H9 (cell line): ENCODE data around the gene FALEC. TPM values are rescaled to one million over a fixed set of nuclear protein-coding genes. Genes with fewer than 3 reads are reported as not detected.

Source experiments
- DNase-seq: peaks from one replicate; pipeline ENCODE4 v3.0.0-alpha.2; 2017
- H2AFZ ChIP-seq: one replicate; pipeline ENCODE4 v1.6.1; 2013; ENCODE audit warnings: mild to moderate bottlenecking, low read length, control low read depth, moderate library complexity
- H2AK5ac ChIP-seq: 2 replicates; pipeline ENCODE4 v1.6.1; 2013; ENCODE audit warnings: low read length, control low read depth, mixed read lengths; ENCODE audit not compliant: insufficient read length
- H2BK120ac ChIP-seq: one replicate; pipeline ENCODE4 v1.6.1; 2013; ENCODE audit warnings: low read depth, mild to moderate bottlenecking, low read length, control low read depth, inconsistent platforms; ENCODE audit not compliant: poor library complexity, severe bottlenecking
- H2BK12ac ChIP-seq: 2 replicates; pipeline ENCODE4 v1.6.1; 2013; ENCODE audit warnings: low read length, control low read depth, mixed read lengths, low read depth; ENCODE audit not compliant: insufficient read length
- H2BK15ac ChIP-seq: 2 replicates; pipeline ENCODE4 v1.6.1; 2013; ENCODE audit warnings: low read depth, low read length, control low read depth
- H2BK20ac ChIP-seq: one replicate; pipeline ENCODE4 v1.6.1; 2013; ENCODE audit warnings: low read depth, mild to moderate bottlenecking, low read length, control low read depth, inconsistent platforms; ENCODE audit not compliant: poor library complexity, severe bottlenecking
- H2BK5ac ChIP-seq: 2 replicates; pipeline ENCODE4 v1.6.1; 2013; ENCODE audit warnings: low read length, control low read depth, mixed read lengths; ENCODE audit not compliant: insufficient read length
- H3K14ac ChIP-seq: 2 replicates; pipeline ENCODE4 v1.6.1; 2013; ENCODE audit warnings: low read length, control low read depth; ENCODE audit not compliant: insufficient read depth
- H3K18ac ChIP-seq: 2 replicates; pipeline ENCODE4 v1.6.1; 2013; ENCODE audit warnings: low read depth, mild to moderate bottlenecking, mixed read lengths, low read length, control low read depth; ENCODE audit not compliant: insufficient read length
- H3K23ac ChIP-seq: 2 replicates; pipeline ENCODE4 v1.6.1; 2013; ENCODE audit warnings: low read length, control low read depth, mixed read lengths, low read depth; ENCODE audit not compliant: insufficient read length
- H3K23me2 ChIP-seq: 2 replicates; pipeline ENCODE4 v1.6.1; 2013; ENCODE audit warnings: low read depth, mild to moderate bottlenecking, mixed read lengths, low read length, control low read depth; ENCODE audit not compliant: insufficient read length, poor library complexity, severe bottlenecking
- H3K27ac ChIP-seq: 2 replicates; pipeline ENCODE4 v1.5.1; 2013; ENCODE audit warnings: low read length, control low read depth, mixed read lengths, low read depth; ENCODE audit not compliant: insufficient read length
- H3K27me3 ChIP-seq: 2 replicates; pipeline ENCODE4 v1.6.1; 2013; ENCODE audit warnings: low read length, control low read depth, inconsistent platforms; ENCODE audit not compliant: insufficient read depth
- H3K4ac ChIP-seq: 2 replicates; pipeline ENCODE4 v1.6.1; 2013; ENCODE audit warnings: low read depth, mild to moderate bottlenecking, control low read depth, inconsistent platforms, low read length, moderate library complexity
- H3K4me1 ChIP-seq: 2 replicates; pipeline ENCODE4 v1.6.1; 2013; ENCODE audit warnings: low read length, control low read depth, inconsistent platforms; ENCODE audit not compliant: insufficient read depth
- H3K4me2 ChIP-seq: 2 replicates; pipeline ENCODE4 v1.6.1; 2013; ENCODE audit warnings: low read length, control low read depth, mixed read lengths; ENCODE audit not compliant: insufficient read length, insufficient read depth
- H3K56ac ChIP-seq: 2 replicates; pipeline ENCODE4 v1.6.1; 2013; ENCODE audit warnings: low read depth, mild to moderate bottlenecking, mixed read lengths, low read length, control low read depth; ENCODE audit not compliant: insufficient read length
- H3K79me1 ChIP-seq: 2 replicates; pipeline ENCODE4 v1.6.1; 2013; ENCODE audit warnings: low read depth, mild to moderate bottlenecking, moderate library complexity, low read length, control low read depth, inconsistent platforms; ENCODE audit not compliant: insufficient read depth, poor library complexity, severe bottlenecking
- H3K79me2 ChIP-seq: 2 replicates; pipeline ENCODE4 v1.6.1; 2013; ENCODE audit warnings: low read length, control low read depth, inconsistent platforms; ENCODE audit not compliant: insufficient read depth
- H3K9ac ChIP-seq: 2 replicates; pipeline ENCODE4 v1.6.1; 2013; ENCODE audit warnings: low read length, control low read depth, mixed read lengths; ENCODE audit not compliant: insufficient read length; ENCODE audit errors: extremely low read depth
- H3K9me3 ChIP-seq: one replicate; pipeline ENCODE4 v1.6.1; 2013; ENCODE audit warnings: low read depth, low read length, inconsistent platforms; ENCODE audit not compliant: control insufficient read depth
- H3T11ph ChIP-seq: one replicate; pipeline ENCODE4 v1.6.1; 2013; ENCODE audit warnings: mild to moderate bottlenecking, low read length, control low read depth, inconsistent platforms
- H4K20me1 ChIP-seq: one replicate; pipeline ENCODE4 v1.6.1; 2013; ENCODE audit not compliant: control insufficient read depth, insufficient read length, insufficient read depth
- H4K5ac ChIP-seq: 2 replicates; pipeline ENCODE4 v1.6.1; 2013; ENCODE audit warnings: low read depth, mild to moderate bottlenecking, mixed read lengths, low read length, control low read depth; ENCODE audit not compliant: insufficient read length
- H4K8ac ChIP-seq: replicated peaks from 2 replicates; pipeline ENCODE4 v1.6.1; 2013; ENCODE audit warnings: low read length, control low read depth, mixed read lengths, low read depth; ENCODE audit not compliant: insufficient read length
- H4K91ac ChIP-seq: 2 replicates; pipeline ENCODE4 v1.6.1; 2013; ENCODE audit warnings: low read depth, mild to moderate bottlenecking, moderate library complexity, mixed read lengths, low read length, control low read depth; ENCODE audit not compliant: insufficient read length
- H3K27ac Mint-ChIP-seq, 3 experiments: 2 replicates in 2 of 3; 3 replicates in 1 of 3; pipeline ENCODE4 v1.8.0; 2020 to 2021; ENCODE audit warnings: mixed read lengths in 3 of 3, mild to moderate bottlenecking in 1 of 3, moderate library complexity in 1 of 3
- H3K27me3 Mint-ChIP-seq: 2 replicates; pipeline ENCODE4 v1.8.0; 2021; ENCODE audit warnings: low read depth, mild to moderate bottlenecking, moderate library complexity, mixed read lengths
- H3K36me3 Mint-ChIP-seq, 3 experiments: 2 replicates in 2 of 3; 3 replicates in 1 of 3; pipeline ENCODE4 v1.8.0; 2020 to 2021; ENCODE audit warnings: low read depth in 3 of 3, mixed read lengths in 3 of 3; ENCODE audit not compliant: insufficient read depth in 1 of 3
- H3K4me1 Mint-ChIP-seq, 2 experiments: 2 replicates each; pipeline ENCODE4 v1.8.0; 2020; ENCODE audit warnings: mixed read lengths in 2 of 2
- H3K4me3 Mint-ChIP-seq, 2 experiments: 2 replicates in 1 of 2; 3 replicates in 1 of 2; pipeline ENCODE4 v1.8.0; 2020 to 2021; ENCODE audit warnings: mild to moderate bottlenecking in 2 of 2, mixed read lengths in 2 of 2, moderate library complexity in 1 of 2
- H3K9me3 Mint-ChIP-seq, 2 experiments: 2 replicates in 1 of 2; 3 replicates in 1 of 2; pipeline ENCODE4 v1.8.0; 2020; ENCODE audit warnings: mild to moderate bottlenecking in 2 of 2, mixed read lengths in 2 of 2, moderate library complexity in 1 of 2
- CTCF ChIP-seq: fragments of 200-600 bp; sonication (generic); conservative IDR thresholded peaks from 3 replicates; pipeline ENCODE4 v1.8.0; 2021; ENCODE audit warnings: antibody characterized with exemption, mild to moderate bottlenecking
- WGBS: extraction: QIAGEN DNeasy Blood & Tissue Kit; methylation state at CpG from one replicate; pipeline ENCODE4 v1.1.7; 2013; ENCODE audit warnings: missing lambda C conversion rate, low lambda C conversion rate, mixed read lengths; ENCODE audit not compliant: insufficient read length; ENCODE audit errors: extremely low coverage; 5-methylcytosine and 5-hydroxymethylcytosine counted together
- total RNA-seq: library from RNA; stranded (reverse); gene quantifications from 2 replicates; pipeline ENCODE4 v1.2.1, GENCODE V29; 2021

Gene FALEC
- total RNA-seq, 1 experiment from 2014 or later: not detected

- DNase-seq: peak; percentile 88
- Histone ChIP-seq H2AK5ac (no peak overlapping the region), H3K4ac (no peak overlapping the region), H3K18ac (no peak overlapping the region), H3K9me3 (no peaks in the 10 kb centered on the region), H3K14ac (no peak overlapping the region), H3K79me1 (no peaks in the 10 kb centered on the region), H3K23me2 (peaks cover 11% of the 10 kb centered on the region), H2BK5ac (no peak overlapping the region), H3K4me1 (peaks cover 7% of the 10 kb centered on the region; the same call in 1 of the 2 replicates), H3T11ph (no peak overlapping the region), H3K56ac (no peak overlapping the region), H2BK12ac (no peak overlapping the region), H3K27me3 (no peaks in the 10 kb centered on the region), H3K27ac (no peak overlapping the region), H2BK15ac (no peak overlapping the region), H3K23ac (no peak overlapping the region), H2BK120ac (no peak overlapping the region), H4K8ac (no peak overlapping the region), H3K79me2 (no peaks in the 10 kb centered on the region), H4K91ac (no peak overlapping the region), H3K9ac (no peak overlapping the region), H2AFZ (no peak overlapping the region), H2BK20ac (no peak overlapping the region), H4K20me1 (no peaks in the 10 kb centered on the region), H4K5ac (no peak overlapping the region), H3K4me2 (no peak overlapping the region)
- H3K27me3 Mint-ChIP-seq: no peaks in the 10 kb centered on the region
- peak; percentile 92 for TF ChIP-seq CTCF
- no peak overlapping the region for H3K27ac Mint-ChIP-seq
- peaks cover 3 to 5% (median 5%) of the 10 kb centered on the region in 3 experiments; a peak in 5 of 7 replicates for H3K36me3 Mint-ChIP-seq
- peak overlapping the region in 1 of 2 experiments; percentile 63; a peak in 2 of 5 replicates for H3K4me3 Mint-ChIP-seq
- WGBS: no CpG with 5 or more reads among the region's 9 CpGs
- peaks cover 38 to 53% of the 10 kb centered on the region in 2 experiments for H3K4me1 Mint-ChIP-seq
- H3K9me3 Mint-ChIP-seq: no peaks in the 10 kb centered on the region; a peak in 1 of 5 replicates
These were observed 44.5 kb downstream of the FALEC start for GRCh38 chr1:150560011-150560438.
